ENCODE measurements around the gene STK24. TPM values are rescaled to one million over a fixed set of nuclear protein-coding genes. Genes with fewer than 3 reads are reported as not detected.
A peak's percentile ranks its signal among the peaks of the same experiment; 100 is the strongest.

Gene STK24
- total RNA-seq, 6 experiments from 2014 or later: 72.2 to 89.8 (median 80.5) TPM

GRCh38 chr13:98543378-98544103, 33.4 kb downstream of the STK24 start:
- no peak for TF ChIP-seq CTCF (IDR thresholded peaks at IDR 0.05)
- Mint-ChIP-seq H3K4me1 (ENCODE audit: low read depth) (peaks cover 93% of the 10 kb centered on the region), H3K36me3 (ENCODE audit: low read depth) (peaks cover 23% of the 10 kb centered on the region), H3K27me3 (ENCODE audit: insufficient read depth) (peaks cover 5% of the 10 kb centered on the region; the same call in 1 of the 2 replicates), H3K27ac (peak overlapping the region; percentile 95), H3K4me3 (peak overlapping the region; percentile 64), H3K9me3 (no peaks in the 10 kb centered on the region)
- no peak for DNase-seq

GRCh38 chr13:98542568-98543377, 34.1 kb downstream of the STK24 start:
- no peak for TF ChIP-seq CTCF (IDR thresholded peaks at IDR 0.05)
- Mint-ChIP-seq H3K36me3 (ENCODE audit: low read depth) (peaks cover 21% of the 10 kb centered on the region), H3K27ac (peak overlapping the region; percentile 95), H3K9me3 (no peaks in the 10 kb centered on the region), H3K4me1 (ENCODE audit: low read depth) (peaks cover 90% of the 10 kb centered on the region), H3K27me3 (ENCODE audit: insufficient read depth) (peaks cover 5% of the 10 kb centered on the region; the same call in 1 of the 2 replicates), H3K4me3 (peak overlapping the region; percentile 64)
- no peak for DNase-seq

GRCh38 chr13:98541701-98542203, 35.2 kb downstream of the STK24 start:
- peak; percentile 57 for TF ChIP-seq CTCF (IDR thresholded peaks at IDR 0.05)
- Mint-ChIP-seq H3K36me3 (ENCODE audit: low read depth) (peaks cover 19% of the 10 kb centered on the region), H3K4me1 (ENCODE audit: low read depth) (peaks cover 88% of the 10 kb centered on the region), H3K9me3 (no peaks in the 10 kb centered on the region), H3K27me3 (ENCODE audit: insufficient read depth) (peaks cover 5% of the 10 kb centered on the region; the same call in 1 of the 2 replicates), H3K4me3 (peak overlapping the region; percentile 64), H3K27ac (peak overlapping the region; percentile 95)
- DNase-seq: peak; percentile 40

GRCh38 chr13:98541191-98541590, 35.7 kb downstream of the STK24 start:
- peak overlapping the region; percentile 95 for H3K27ac Mint-ChIP-seq
- H3K4me3 Mint-ChIP-seq: peak overlapping the region; percentile 64
- H3K36me3 Mint-ChIP-seq (ENCODE audit: low read depth): peaks cover 16% of the 10 kb centered on the region
- H3K9me3 Mint-ChIP-seq: no peaks in the 10 kb centered on the region
- peaks cover 89% of the 10 kb centered on the region for H3K4me1 Mint-ChIP-seq (ENCODE audit: low read depth)
- no peak for DNase-seq
- H3K27me3 Mint-ChIP-seq (ENCODE audit: insufficient read depth): peaks cover 5% of the 10 kb centered on the region; the same call in 1 of the 2 replicates
- TF ChIP-seq CTCF (IDR thresholded peaks at IDR 0.05): no peak

- TF ChIP-seq CTCF (IDR thresholded peaks at IDR 0.05): no peak
- Mint-ChIP-seq H3K36me3 (ENCODE audit: low read depth) (peaks cover 13% of the 10 kb centered on the region), H3K27ac (peak overlapping the region; percentile 95), H3K4me3 (peak overlapping the region; percentile 64), H3K27me3 (ENCODE audit: insufficient read depth) (peaks cover 5% of the 10 kb centered on the region; the same call in 1 of the 2 replicates), H3K4me1 (ENCODE audit: low read depth) (peaks cover 89% of the 10 kb centered on the region), H3K9me3 (no peaks in the 10 kb centered on the region)
- peak; percentile 29 for DNase-seq
Observed at GRCh38 chr13:98540476-98540875, 36.4 kb downstream of the STK24 start.
